ENCODE measurements around the gene MORC1.

MORC1 gene

GRCh38 chr3:108909799-108910198 is 208.1 kb downstream of the MORC1 start:
- TF ChIP-seq EZH2phosphoT487 (IDR thresholded peaks at IDR 0.05; ENCODE audit: low read length) (no peak), EZH2 (optimal IDR thresholded peaks at IDR 0.05; ENCODE audit: low read depth, low read length) (no peak), CTCF (IDR thresholded peaks at IDR 0.05; ENCODE audit: low read length) (no peak)
- Histone ChIP-seq H3K27me3 (replicated peaks; ENCODE audit: insufficient read depth, low read length) (no peaks in the 10 kb centered on the region), H2AFZ (ENCODE audit: low read length) (no peak overlapping the region), H3K27ac (ENCODE audit: low read length) (no peak overlapping the region), H3K4me1 (ENCODE audit: low read length) (no peaks in the 10 kb centered on the region), H3K36me3 (replicated peaks; ENCODE audit: insufficient read depth, low read length) (no peaks in the 10 kb centered on the region), H3K9me2 (replicated peaks; ENCODE audit: insufficient read depth, low read length) (no peaks in the 10 kb centered on the region), H3K9me3 (replicated peaks; ENCODE audit: insufficient read depth, low read length) (no peaks in the 10 kb centered on the region), H3K4me2 (ENCODE audit: low read depth, low read length) (no peak overlapping the region), H3K9ac (ENCODE audit: low read length) (no peak overlapping the region), H3F3A (ENCODE audit: insufficient read depth, low read length) (no peaks in the 10 kb centered on the region), H4K20me1 (ENCODE audit: insufficient read depth, low read length) (no peaks in the 10 kb centered on the region), H3K79me2 (ENCODE audit: low read length) (no peaks in the 10 kb centered on the region), H3K4me3 (ENCODE audit: low read length) (no peak overlapping the region)
- no peak for DNase-seq
